IPS-15b (cell line): ENCODE results near the gene DELE1.

Experiments
- H3K27me3 ChIP-seq: one replicate; pipeline ENCODE4 v1.6.1; 2013; ENCODE audit warnings: low read length; ENCODE audit not compliant: control insufficient read depth, insufficient read depth
- H3K36me3 ChIP-seq: one replicate; pipeline ENCODE4 v1.6.1; 2013; ENCODE audit warnings: low read length; ENCODE audit not compliant: control insufficient read depth, insufficient read depth
- H3K4me1 ChIP-seq: one replicate; pipeline ENCODE4 v1.6.1; 2013; ENCODE audit warnings: mild to moderate bottlenecking, low read length; ENCODE audit not compliant: control insufficient read depth, insufficient read depth
- H3K4me3 ChIP-seq: one replicate; pipeline ENCODE4 v1.5.1; 2013; ENCODE audit warnings: low read depth, low read length
- H3K9ac ChIP-seq: one replicate; pipeline ENCODE4 v1.6.1; 2013; ENCODE audit warnings: low read depth, mild to moderate bottlenecking, low read length
- H3K9me3 ChIP-seq: one replicate; pipeline ENCODE4 v1.6.1; 2013; ENCODE audit warnings: mild to moderate bottlenecking, low read length; ENCODE audit not compliant: control insufficient read depth, insufficient read depth

DELE1 gene

GRCh38 chr5:141935538-141935937 is 11.9 kb downstream of the DELE1 start:
- Histone ChIP-seq H3K4me1 (no peaks in the 10 kb centered on the region), H3K27me3 (no peaks in the 10 kb centered on the region), H3K4me3 (no peak overlapping the region), H3K9ac (no peak overlapping the region), H3K36me3 (peaks cover 35% of the 10 kb centered on the region), H3K9me3 (no peaks in the 10 kb centered on the region)

- Histone ChIP-seq H3K9me3 (no peaks in the 10 kb centered on the region), H3K27me3 (no peaks in the 10 kb centered on the region), H3K4me1 (peaks cover 2% of the 10 kb centered on the region), H3K36me3 (peaks cover 11% of the 10 kb centered on the region), H3K4me3 (no peak overlapping the region), H3K9ac (no peak overlapping the region)
Measured at GRCh38 chr5:141940695-141941271, 17.1 kb downstream of the DELE1 start.

- no peak overlapping the region for H3K9ac ChIP-seq
- H3K27me3 ChIP-seq: no peaks in the 10 kb centered on the region
- H3K9me3 ChIP-seq: no peaks in the 10 kb centered on the region
- H3K36me3 ChIP-seq: peaks cover 11% of the 10 kb centered on the region
- peaks cover 5% of the 10 kb centered on the region for H3K4me1 ChIP-seq
- no peak overlapping the region for H3K4me3 ChIP-seq
Measured at GRCh38 chr5:141941307-141941706, 17.6 kb downstream of the DELE1 start.

- Histone ChIP-seq H3K9ac (no peak overlapping the region), H3K27me3 (no peaks in the 10 kb centered on the region), H3K9me3 (no peaks in the 10 kb centered on the region)
Measured at GRCh38 chr5:141941779-141942178, 18.1 kb downstream of the DELE1 start.

GRCh38 chr5:141942185-141942857 is 18.6 kb downstream of the DELE1 start:
- H3K4me3 ChIP-seq: no peak overlapping the region
- peaks cover 5% of the 10 kb centered on the region for H3K4me1 ChIP-seq
- no peaks in the 10 kb centered on the region for H3K27me3 ChIP-seq
- H3K9me3 ChIP-seq: no peaks in the 10 kb centered on the region
- H3K9ac ChIP-seq: no peak overlapping the region
- H3K36me3 ChIP-seq: peaks cover 7% of the 10 kb centered on the region

More at GRCh38 chr5:141941779-141942178, 18.1 kb downstream of the DELE1 start:
- Histone ChIP-seq H3K4me3 (no peak overlapping the region), H3K4me1 (peaks cover 5% of the 10 kb centered on the region), H3K36me3 (peaks cover 10% of the 10 kb centered on the region)

- H3K9ac ChIP-seq: no peak overlapping the region
- H3K27me3 ChIP-seq: no peaks in the 10 kb centered on the region
- peaks cover 4% of the 10 kb centered on the region for H3K36me3 ChIP-seq
- H3K9me3 ChIP-seq: no peaks in the 10 kb centered on the region
- H3K4me3 ChIP-seq: no peak overlapping the region
- peaks cover 5% of the 10 kb centered on the region for H3K4me1 ChIP-seq
Measured at GRCh38 chr5:141944076-141944475, 20.4 kb downstream of the DELE1 start.

- H3K27me3 ChIP-seq: no peaks in the 10 kb centered on the region
- H3K9me3 ChIP-seq: no peaks in the 10 kb centered on the region
- no peak overlapping the region for H3K4me3 ChIP-seq
- H3K9ac ChIP-seq: no peak overlapping the region
- H3K4me1 ChIP-seq: peaks cover 5% of the 10 kb centered on the region
- no peaks in the 10 kb centered on the region for H3K36me3 ChIP-seq
Measured at GRCh38 chr5:141945511-141946051, 21.9 kb downstream of the DELE1 start.

GRCh38 chr5:141947316-141947715 is 23.6 kb downstream of the DELE1 start:
- Histone ChIP-seq H3K9me3 (no peaks in the 10 kb centered on the region), H3K36me3 (no peaks in the 10 kb centered on the region), H3K4me1 (peaks cover 10% of the 10 kb centered on the region), H3K9ac (no peak overlapping the region), H3K27me3 (no peaks in the 10 kb centered on the region), H3K4me3 (no peak overlapping the region)

GRCh38 chr5:141948812-141949211 is 25.1 kb downstream of the DELE1 start:
- peaks cover 10% of the 10 kb centered on the region for H3K4me1 ChIP-seq
- no peak overlapping the region for H3K9ac ChIP-seq
- H3K27me3 ChIP-seq: no peaks in the 10 kb centered on the region
- H3K36me3 ChIP-seq: no peaks in the 10 kb centered on the region
- H3K4me3 ChIP-seq: no peak overlapping the region
- H3K9me3 ChIP-seq: no peaks in the 10 kb centered on the region

- Histone ChIP-seq H3K9ac (no peak overlapping the region), H3K4me3 (no peak overlapping the region), H3K36me3 (no peaks in the 10 kb centered on the region), H3K4me1 (peaks cover 10% of the 10 kb centered on the region), H3K27me3 (no peaks in the 10 kb centered on the region), H3K9me3 (no peaks in the 10 kb centered on the region)
Measured at GRCh38 chr5:141949511-141949910, 25.8 kb downstream of the DELE1 start.

GRCh38 chr5:141950207-141951005 is 26.7 kb downstream of the DELE1 start:
- H3K9ac ChIP-seq: no peak overlapping the region
- no peaks in the 10 kb centered on the region for H3K27me3 ChIP-seq
- peaks cover 10% of the 10 kb centered on the region for H3K4me1 ChIP-seq
- H3K36me3 ChIP-seq: no peaks in the 10 kb centered on the region
- no peak overlapping the region for H3K4me3 ChIP-seq
- H3K9me3 ChIP-seq: no peaks in the 10 kb centered on the region
